Adipocyte (in vitro differentiated cells): ENCODE data around the gene IKZF2.

Source experiments
- DNase-seq: peaks from one replicate; pipeline ENCODE4 v3.0.0-alpha.2; 2015; ENCODE audit warnings: low read depth
- H3K27me3 ChIP-seq: replicated peaks from 2 replicates; pipeline ENCODE4 v1.7.0; 2013; ENCODE audit warnings: mild to moderate bottlenecking, low read length, moderate library complexity; ENCODE audit not compliant: control insufficient read depth, insufficient read depth
- H3K36me3 ChIP-seq: 2 replicates; pipeline ENCODE4 v1.7.0; 2013; ENCODE audit warnings: low read length, mild to moderate bottlenecking, moderate library complexity; ENCODE audit not compliant: control insufficient read depth, insufficient read depth, severe bottlenecking
- H3K4me1 ChIP-seq: 2 replicates; pipeline ENCODE4 v1.7.0; 2013; ENCODE audit warnings: mild to moderate bottlenecking, low read length, moderate library complexity; ENCODE audit not compliant: control insufficient read depth, insufficient read depth
- H3K4me3 ChIP-seq: 2 replicates; pipeline ENCODE4 v1.7.0; 2013; ENCODE audit warnings: mild to moderate bottlenecking, low read length, moderate library complexity
- H3K9ac ChIP-seq: 2 replicates; pipeline ENCODE4 v1.7.0; 2013; ENCODE audit warnings: mild to moderate bottlenecking, low read length, moderate library complexity
- H3K9me3 ChIP-seq: 2 replicates; pipeline ENCODE4 v1.7.0; 2013; ENCODE audit warnings: mild to moderate bottlenecking, low read length, moderate library complexity; ENCODE audit not compliant: control insufficient read depth

Gene IKZF2

DNA sequence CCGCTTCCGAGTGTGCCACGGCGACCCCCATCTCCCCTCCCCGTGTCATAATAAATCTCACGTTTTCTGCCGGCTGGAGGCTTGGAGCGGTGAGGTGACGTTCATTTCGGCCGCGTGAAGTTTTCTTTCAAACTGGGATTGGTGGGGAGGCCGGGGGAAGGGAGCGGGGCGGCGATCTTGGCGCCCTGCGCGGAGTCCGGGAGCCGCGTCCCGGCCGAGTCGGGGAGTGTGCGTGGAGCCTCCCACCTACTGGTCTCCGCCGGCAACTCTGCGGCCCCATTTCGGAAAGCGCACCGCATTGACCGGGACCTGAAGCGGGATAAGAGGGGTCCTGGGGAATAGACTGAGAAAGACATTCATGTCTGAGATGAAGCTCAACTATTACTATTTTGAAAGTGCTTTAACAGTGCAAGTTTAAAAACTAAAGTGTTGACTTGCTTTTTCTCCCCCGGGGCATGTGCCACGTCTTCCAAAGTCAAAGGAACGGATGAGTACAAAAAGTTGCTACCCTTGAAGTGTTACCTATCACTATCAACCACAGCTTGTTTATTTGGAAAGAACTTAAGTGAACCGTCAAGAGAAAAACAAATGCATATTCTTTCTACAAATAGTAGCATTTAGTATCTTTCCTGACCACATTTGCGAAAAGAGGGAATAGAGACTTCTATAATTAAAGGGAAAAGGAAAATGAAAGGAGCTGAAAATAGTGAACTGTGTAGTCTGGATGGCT, 818 bp upstream of the IKZF2 start:
- DNase-seq, result peak; percentile 91
- H3K27me3 ChIP-seq, result no peaks in the 10 kb centered on the region

DNA sequence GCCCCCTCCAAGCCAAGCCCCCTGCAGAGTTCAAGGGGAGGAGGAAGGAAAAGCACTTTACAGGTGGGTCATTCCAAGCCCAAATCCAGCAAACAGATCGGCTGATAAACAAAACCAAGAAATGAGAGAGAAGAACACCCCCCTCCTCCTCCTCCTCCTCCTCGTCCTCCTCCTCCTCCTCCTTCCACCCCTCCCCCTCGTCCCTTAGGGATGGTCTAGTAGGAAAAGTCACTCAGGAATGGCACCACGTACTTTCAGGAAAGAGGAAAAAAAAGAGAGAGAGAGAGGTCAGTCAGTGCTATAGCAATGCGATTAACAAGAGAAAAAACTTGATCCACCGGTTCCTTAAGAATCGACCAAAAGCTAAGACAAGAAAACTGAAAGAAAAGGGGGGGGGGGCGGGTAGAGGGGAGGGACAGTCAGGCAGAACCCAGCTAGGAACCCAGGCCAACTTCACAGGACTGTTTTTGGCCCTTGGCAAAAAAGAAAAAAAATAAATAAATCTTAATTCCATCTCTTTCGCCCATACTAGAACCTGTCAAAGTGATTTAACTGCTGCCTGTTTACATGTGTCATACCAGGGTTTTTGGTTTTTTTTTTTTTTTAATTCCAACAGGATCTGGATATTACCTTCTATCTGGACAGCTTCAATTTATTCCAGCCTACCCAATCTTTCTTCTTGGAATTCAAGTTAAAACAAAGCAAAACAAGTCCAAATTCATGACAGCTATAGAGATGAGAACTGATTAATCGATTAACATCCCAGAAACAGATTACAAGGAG, 906 bp downstream of the IKZF2 start:
- H3K9me3 ChIP-seq, result no peaks in the 10 kb centered on the region
- DNase-seq, result peak; percentile 56
- peak overlapping the region; percentile 99 for H3K4me3 ChIP-seq
- H3K36me3 ChIP-seq, result no peaks in the 10 kb centered on the region
- H3K4me1 ChIP-seq, result peaks cover 24% of the 10 kb centered on the region
- H3K27me3 ChIP-seq, result no peaks in the 10 kb centered on the region
- H3K9ac ChIP-seq, result peak overlapping the region; percentile 97

More for the DNA sequence above, 818 bp upstream of the IKZF2 start:
- peak overlapping the region; percentile 91 for H3K9ac ChIP-seq
- H3K4me3 ChIP-seq, result peak overlapping the region; percentile 99
- no peaks in the 10 kb centered on the region for H3K9me3 ChIP-seq
- H3K36me3 ChIP-seq, result no peaks in the 10 kb centered on the region
- H3K4me1 ChIP-seq, result peaks cover 24% of the 10 kb centered on the region

DNA sequence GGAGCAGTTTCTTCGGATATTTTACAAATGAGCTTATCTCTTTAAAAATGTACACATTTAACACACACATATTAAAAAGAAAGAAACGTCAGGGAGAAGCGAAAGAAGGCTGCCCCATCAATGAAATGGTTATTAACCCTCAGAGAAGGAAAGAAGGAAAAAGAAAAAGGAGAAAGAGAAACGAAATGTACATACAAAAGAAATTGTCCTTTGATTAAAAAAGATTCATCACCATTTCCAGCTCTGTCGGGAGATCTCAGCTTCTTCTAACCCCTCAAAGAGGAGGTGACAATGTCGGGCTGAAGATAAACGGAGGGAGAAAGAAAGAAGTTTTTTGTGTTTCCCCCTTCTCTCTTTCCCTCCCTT, 1.5 kb downstream of the IKZF2 start:
- Histone ChIP-seq H3K4me3 (peak overlapping the region; percentile 99), H3K9me3 (no peaks in the 10 kb centered on the region), H3K27me3 (no peaks in the 10 kb centered on the region), H3K4me1 (peaks cover 24% of the 10 kb centered on the region), H3K9ac (peak overlapping the region; percentile 97), H3K36me3 (no peaks in the 10 kb centered on the region)
- peak; percentile 22 for DNase-seq

DNA sequence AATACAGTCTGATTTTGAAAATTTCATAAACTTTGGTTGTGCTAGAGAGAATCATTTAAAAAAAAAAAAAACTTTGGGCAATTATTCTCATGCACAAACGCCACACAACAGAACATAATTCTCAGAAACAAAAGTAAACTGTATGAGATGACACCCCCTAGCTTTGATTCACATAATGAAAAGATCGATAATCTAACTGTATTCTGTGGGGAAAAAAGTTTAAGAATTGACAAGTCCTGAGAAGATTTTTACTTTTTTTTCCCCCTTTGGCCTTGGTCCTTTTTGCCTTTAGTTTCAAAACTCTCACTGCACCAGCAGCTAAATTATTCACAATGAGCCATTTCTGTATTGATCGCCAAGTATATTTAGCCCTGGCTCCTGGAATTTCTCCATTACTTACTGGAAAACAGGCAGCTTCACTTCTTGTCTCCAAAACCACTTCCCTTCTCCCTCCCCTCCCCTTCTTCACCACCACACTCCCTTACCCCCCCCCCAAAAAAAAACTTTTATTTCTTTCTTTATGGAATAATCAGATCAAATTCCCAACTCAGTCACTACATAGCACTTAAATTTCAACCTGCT, 2.0 kb downstream of the IKZF2 start:
- Histone ChIP-seq H3K4me1 (peaks cover 24% of the 10 kb centered on the region), H3K9me3 (no peaks in the 10 kb centered on the region), H3K27me3 (no peaks in the 10 kb centered on the region), H3K36me3 (no peaks in the 10 kb centered on the region), H3K4me3 (peak overlapping the region; percentile 99), H3K9ac (peak overlapping the region; percentile 97)
- DNase-seq, result peak; percentile 37

DNA sequence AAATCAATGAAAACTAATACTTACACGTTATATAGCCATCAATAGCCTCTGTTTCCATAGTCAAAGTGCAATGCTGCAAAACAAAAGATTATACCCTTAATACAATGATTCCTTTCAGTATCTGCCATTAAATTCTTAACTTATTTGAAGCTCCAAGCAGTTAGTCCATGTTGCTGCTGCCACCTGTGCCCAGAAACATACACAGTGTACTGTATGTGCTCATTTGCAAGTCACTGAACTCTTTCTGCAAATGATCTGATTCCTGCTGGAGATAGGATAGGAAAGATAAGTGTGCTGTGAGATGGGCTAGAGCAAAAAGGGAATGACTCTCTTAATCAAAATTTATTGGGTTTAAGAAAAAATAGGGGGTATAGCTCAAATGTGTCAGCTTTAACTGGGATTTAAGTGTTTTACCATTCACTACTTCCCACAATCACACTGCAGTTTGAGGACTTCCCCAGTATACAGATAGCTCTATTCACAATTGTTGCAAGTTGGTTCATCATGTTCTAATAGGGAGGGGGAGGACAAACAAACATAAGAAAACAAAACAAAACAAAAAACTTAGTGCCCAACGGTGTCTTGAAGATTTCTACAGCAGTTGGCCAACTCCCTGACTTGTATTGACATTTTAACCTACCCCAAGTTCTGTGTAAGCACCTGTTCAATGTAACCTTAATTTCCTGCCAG, 2.7 kb downstream of the IKZF2 start:
- no peaks in the 10 kb centered on the region for H3K27me3 ChIP-seq
- peak overlapping the region; percentile 97 for H3K9ac ChIP-seq
- peaks cover 3% of the 10 kb centered on the region for H3K36me3 ChIP-seq
- H3K9me3 ChIP-seq, result no peaks in the 10 kb centered on the region
- peaks cover 24% of the 10 kb centered on the region for H3K4me1 ChIP-seq
- peak; percentile 16 for DNase-seq
- peak overlapping the region; percentile 99 for H3K4me3 ChIP-seq

DNA sequence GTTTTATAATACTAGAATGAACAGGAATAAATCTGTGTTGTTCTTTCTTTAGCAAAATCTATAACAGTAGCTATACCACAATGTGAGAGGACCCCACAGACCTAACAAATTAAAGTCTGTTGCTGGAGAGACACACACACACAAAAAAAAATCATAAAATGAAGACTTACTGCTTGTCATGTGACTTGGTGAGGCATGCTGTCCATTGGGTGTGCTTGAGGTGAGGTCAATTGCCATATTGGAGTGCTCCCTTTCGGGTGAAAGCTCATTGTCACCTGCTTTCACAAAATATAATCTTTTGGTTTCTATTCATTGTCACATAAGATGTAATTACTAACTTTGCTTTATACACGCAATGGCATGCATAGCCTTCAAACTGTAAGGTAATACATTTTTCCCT, 3.9 kb downstream of the IKZF2 start:
- no peak for DNase-seq
- Histone ChIP-seq H3K9ac (no peak overlapping the region), H3K9me3 (no peaks in the 10 kb centered on the region), H3K4me3 (no peak overlapping the region), H3K27me3 (no peaks in the 10 kb centered on the region), H3K4me1 (peaks cover 14% of the 10 kb centered on the region), H3K36me3 (peaks cover 4% of the 10 kb centered on the region)

DNA sequence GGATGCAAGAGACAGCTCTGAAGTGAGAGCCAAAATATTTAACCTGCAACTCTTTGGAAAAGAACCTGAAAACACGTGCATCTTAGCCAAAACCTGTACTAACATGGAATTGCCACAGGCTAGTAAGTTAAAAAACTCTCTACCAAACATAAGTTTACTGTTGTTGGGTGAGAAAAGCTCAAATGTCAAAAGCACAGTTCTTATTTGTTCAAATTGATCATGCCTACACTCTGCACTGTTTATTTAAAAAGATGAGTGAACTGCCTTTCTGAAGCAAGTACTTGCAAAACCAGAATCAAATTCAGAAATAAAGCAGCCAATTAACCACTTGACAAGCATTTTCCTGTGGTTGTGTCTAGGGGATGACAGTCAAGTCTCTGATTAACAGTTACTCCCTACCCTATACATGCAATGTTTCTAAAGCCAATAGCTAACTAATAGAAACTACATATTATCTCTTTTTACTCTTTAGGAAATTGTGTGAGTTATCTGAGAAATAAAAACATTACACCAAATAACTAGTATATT, 5.6 kb downstream of the IKZF2 start:
- DNase-seq, result no peak
- H3K9me3 ChIP-seq, result no peaks in the 10 kb centered on the region
- peaks cover 4% of the 10 kb centered on the region for H3K36me3 ChIP-seq
- no peaks in the 10 kb centered on the region for H3K27me3 ChIP-seq
- peaks cover 14% of the 10 kb centered on the region for H3K4me1 ChIP-seq
- H3K9ac ChIP-seq, result no peak overlapping the region
- no peak overlapping the region for H3K4me3 ChIP-seq

DNA sequence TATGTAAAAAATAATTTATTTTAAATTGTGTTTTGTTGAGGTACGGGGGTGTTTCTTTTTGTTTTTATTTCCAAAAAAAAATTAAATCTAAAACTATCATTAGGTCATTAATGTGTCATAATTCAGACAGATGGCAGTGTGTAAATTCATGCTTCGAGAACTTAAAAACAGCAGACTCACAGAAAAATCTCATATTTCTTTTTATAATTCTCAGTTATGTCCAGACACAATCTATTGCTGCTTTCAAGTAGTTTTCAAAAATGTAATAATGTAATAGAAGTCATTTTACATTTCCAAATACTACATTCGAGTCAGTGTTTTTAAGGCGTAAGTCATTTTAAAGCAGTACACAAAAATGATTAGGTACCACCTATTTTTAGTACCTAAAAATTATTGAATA, 14.3 kb downstream of the IKZF2 start:
- DNase-seq, result no peak
- no peak overlapping the region for H3K4me3 ChIP-seq
- H3K4me1 ChIP-seq, result no peaks in the 10 kb centered on the region
- H3K36me3 ChIP-seq, result no peaks in the 10 kb centered on the region
- H3K9me3 ChIP-seq, result no peaks in the 10 kb centered on the region
- H3K9ac ChIP-seq, result no peak overlapping the region
- H3K27me3 ChIP-seq, result no peaks in the 10 kb centered on the region

DNA sequence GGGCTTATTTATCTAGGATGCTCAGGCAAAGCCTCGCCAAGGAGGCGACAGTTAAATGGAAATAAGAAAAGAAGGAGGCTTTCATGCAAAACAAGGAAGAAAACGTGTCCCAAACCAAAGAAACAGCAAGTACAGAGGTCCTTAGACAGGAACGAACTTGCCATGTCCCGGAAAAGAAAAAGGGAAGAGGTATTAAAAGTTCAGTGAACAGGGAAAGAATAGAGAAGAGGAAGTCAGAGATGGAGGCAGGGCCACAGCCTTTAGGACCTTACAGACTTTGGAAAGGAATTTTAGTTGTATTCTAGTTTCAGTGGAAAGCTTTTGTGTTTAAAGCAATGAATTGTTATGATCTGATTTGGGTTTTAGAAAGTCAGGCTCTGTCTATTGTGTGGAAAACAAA, 22.1 kb downstream of the IKZF2 start:
- peaks cover 23% of the 10 kb centered on the region for H3K4me1 ChIP-seq
- H3K27me3 ChIP-seq, result no peaks in the 10 kb centered on the region
- no peaks in the 10 kb centered on the region for H3K9me3 ChIP-seq
- no peak for DNase-seq
- no peak overlapping the region for H3K4me3 ChIP-seq
- no peak overlapping the region for H3K9ac ChIP-seq
- peaks cover 10% of the 10 kb centered on the region for H3K36me3 ChIP-seq

DNA sequence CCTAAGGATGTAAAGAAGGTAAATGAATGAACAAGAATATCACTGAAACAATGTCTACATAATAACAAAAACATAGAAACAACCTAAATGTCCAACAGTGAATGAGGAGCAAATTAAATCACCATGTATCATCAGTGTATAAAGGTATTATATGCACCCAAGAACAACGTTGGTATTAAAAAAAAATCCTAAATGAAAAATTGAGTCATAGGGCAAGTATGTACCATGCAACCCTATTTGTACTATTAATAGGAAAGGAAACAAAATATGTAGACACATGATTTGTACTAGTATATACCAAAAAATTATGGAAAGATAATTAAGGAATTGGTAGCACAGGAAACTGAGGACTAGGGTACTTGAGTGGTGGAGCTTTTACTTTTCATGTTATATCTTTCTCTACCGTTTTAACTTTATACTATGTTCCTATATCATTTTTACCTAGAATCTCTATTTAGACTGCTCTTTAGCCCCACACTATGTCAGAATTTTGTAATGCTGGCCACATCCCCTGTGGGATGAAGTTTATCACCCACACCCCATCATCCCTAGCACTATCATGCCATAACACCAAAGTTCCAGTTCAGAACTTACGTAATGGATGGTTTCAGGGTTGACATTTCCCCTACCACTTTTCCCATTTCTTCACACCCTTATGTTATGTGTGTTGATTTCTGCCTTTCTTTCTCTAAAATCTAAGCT, 25.6 kb downstream of the IKZF2 start:
- H3K27me3 ChIP-seq, result no peaks in the 10 kb centered on the region
- H3K9ac ChIP-seq, result peak overlapping the region; percentile 2
- H3K36me3 ChIP-seq, result peaks cover 10% of the 10 kb centered on the region
- H3K4me1 ChIP-seq, result peaks cover 36% of the 10 kb centered on the region
- DNase-seq, result peak; percentile 27
- peak overlapping the region; percentile 45 for H3K4me3 ChIP-seq
- H3K9me3 ChIP-seq, result no peaks in the 10 kb centered on the region
